Amygdala (tissue), 56 donors: ENCODE results near the gene TMCO6.
"Not testable (repeated sequence)": the region's sequence is repeated elsewhere in the genome, so short reads cannot be mapped to it uniquely, and the experiment has no call there.

Source experiments
- DNase-seq, 56 donors: peaks; one replicate each; lab custom pipeline; 2025; lab: John Stamatoyannopoulos, UW

The TMCO6 gene

DNA sequence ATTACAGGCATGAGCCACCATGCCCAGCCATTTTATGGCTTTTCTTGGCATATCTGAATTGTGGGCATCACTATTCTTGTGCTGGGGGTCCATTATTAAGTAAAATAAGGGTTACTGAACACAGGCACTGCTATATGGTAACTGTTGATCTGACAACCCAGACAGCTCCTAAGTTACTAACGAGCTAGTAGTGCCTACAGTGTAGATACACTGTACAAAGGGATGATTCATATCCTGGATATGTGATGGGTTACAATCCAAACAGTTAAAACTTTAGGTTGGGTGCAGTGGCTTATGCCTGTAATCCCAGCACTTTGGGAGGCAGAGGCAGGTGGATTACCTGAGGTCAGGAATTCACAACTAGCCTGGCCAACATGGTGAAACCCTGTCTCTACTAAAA is 10.5 kb upstream of the TMCO6 start:
- no peak for DNase-seq

DNA sequence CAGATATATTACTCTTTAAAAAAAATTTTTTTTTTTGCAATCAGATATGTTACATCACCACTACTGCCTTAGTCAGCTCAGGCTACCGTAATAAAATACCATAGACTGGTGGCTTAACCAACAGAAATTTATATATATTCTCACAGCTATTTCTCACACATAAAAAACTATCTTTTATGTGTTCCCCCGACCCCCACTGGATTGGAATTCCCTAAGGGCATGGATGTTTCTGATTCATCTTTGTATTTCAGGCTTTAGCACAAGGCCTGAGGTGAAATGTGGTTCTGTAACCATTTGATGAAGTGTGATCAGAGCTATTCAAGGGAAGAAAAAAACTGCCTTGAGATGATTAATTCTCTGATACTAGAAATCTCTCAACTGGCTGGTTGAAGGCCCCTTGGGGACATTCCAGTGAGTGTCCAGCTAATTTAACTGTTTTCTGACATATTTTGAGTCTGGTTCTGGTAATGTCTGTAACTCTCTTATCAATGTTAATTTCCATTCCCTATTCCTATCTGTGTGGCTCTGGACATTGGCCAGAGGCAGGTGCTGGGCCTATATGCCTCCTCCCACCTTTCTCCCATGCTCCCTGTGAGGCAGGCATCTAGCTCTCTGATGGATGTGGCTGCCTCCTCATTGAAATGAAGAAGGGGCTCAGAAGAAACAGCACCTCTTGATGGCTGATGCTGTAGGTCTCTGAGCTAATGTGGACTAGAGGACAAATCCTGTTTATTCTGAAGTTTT is 8.8 kb upstream of the TMCO6 start:
- no peak for DNase-seq

DNA sequence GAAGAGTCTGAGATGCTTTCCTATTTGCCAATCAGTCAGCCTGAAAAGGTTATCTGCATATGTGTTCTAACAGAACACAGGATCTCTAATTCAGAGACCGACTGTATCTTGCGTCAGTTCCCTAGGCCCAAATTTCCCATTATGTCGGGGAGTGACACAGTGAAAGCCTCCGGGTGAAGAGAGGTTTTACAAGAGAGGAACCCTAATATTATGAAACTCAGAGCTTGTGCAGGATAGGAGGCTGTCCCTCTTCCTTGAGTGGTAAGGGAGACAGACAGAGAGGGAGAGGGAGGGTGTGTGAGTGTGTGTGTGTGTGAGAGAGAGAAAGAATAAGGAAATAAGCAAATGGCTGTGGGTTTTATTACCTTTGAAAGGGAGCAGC is 8.2 kb upstream of the TMCO6 start:
- peak in 1 of 56 donors; percentile 3 for DNase-seq

DNA sequence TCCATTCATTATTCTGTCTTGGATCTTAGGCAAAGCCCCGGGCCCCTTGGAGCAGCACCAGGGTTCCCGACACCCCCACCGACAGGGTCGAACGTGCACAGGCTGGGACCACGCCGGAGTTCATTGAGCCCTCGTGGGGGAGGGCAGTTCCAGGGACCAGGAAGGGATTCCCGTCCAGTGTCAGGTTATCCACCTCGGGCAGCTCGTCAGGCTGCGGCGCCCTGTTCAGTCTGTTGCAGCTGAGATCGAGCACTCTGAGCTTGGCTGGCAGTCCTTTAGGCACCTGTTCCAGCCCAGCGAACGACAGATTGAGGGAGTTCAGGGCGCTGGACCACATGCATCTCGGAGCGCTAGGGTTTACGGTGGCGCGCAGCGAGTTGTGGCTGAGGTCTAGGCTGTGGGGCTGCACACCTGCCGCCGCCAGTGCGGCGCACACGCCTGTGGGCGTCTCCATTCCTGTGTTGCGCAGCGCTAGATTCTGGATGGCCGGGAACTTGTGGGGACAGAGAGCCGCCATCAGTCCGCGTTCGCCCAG is 7.4 kb upstream of the TMCO6 start:
- DNase-seq = no peak

DNA sequence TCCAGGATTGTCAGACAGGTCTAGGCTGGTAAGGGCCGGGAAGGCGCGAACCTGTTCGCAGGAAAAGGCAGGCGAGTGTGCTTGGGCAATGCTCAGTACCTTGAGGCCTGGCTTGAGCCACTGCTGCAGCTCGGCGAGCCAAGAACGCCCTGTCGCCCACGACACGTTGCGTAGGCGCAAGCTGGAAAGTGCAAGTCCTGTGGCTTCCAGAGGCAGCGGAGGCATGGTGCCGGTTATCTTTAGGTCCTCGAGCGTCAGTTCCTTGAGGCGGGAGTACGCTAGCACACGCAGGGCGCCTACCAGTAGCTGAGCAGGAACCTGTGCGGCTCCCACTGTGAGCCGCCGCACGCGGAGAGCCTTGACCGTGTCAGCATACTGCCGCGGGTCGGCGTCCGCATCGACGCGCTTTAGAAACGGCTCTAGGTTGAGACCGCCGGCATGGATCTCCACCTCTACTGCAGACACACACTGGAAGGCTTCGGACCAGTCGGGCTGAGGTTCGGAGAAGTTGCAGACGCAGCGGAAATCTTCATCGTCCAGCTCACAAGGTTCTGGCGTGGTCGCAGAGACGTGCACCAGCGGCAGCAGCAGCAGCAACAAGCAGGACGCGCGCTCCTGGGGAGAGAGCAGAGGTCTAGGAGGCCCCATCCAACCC is 6.8 kb upstream of the TMCO6 start:
- peak in 17 of 56 donors; percentile 17 to 59 (median 38) for DNase-seq

DNA sequence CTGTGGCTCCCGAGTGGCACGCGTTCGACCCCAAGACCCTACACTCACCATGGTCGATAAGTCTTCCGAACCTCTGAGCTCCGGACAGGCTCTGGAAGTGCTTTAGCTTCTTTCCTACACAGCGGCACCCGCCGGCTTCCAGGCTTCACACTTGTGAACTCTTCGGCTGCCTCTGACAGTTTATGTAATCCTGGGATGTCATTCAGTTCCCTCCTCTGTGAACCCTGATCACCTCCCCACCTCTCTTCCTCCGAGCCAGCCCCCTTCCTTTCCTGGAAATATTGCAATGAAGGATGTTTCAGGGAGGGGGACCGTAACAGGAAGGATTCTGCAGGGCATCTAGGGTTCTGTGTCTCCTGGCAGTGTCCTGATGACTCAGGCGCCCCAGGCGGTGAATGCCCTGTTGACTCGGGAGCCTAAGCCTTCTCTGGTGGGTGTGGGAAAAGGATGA is 6.2 kb upstream of the TMCO6 start, which contains the start of gene CD14:
Gene CD14 (minus strand): TSS at position 155 of the 451 bp plus-strand sequence. CDS start 104 bp downstream, at position 51.
- peak in 10 of 56 donors; percentile 10 to 53 (median 36) for DNase-seq

DNA sequence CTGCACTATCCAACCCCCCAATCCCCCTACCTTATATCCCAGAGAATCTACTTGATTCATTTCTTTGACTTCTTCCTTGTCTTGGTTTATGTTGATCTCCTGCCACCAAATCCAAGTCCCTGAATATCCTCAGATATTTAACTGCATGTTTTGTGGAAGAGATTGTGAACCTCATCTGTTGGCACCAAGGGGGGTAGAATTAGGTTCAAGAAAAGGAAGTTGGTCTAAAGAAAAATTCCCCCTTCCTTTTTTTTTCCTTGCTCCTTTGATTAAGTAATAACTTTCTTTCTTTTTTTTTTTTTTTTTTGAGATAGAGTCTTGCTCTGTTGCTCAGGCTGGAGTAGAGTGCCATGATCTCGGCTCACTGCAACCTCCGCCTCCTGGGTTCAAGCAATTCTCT is 5.8 kb upstream of the TMCO6 start:
- no peak for DNase-seq

DNA sequence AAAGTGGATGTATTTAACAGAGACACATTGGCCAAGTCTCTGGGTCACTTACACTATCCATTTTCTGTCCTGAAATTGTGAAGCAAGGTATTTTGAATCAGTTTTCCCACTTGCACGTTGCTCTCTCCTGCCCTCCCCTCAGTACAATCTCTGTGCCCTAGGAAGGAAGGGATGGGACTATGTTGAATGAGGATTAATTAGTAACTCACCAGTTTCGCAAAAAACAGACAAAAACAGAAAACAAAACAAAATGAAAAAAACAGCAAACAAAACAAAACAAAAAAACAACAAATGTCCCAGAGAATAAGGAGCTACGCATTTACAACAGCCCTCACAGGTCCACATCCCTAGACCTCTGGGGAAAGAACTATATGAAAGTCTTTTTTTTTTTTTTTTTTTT is 5.1 kb upstream of the TMCO6 start:
- DNase-seq = no peak

DNA sequence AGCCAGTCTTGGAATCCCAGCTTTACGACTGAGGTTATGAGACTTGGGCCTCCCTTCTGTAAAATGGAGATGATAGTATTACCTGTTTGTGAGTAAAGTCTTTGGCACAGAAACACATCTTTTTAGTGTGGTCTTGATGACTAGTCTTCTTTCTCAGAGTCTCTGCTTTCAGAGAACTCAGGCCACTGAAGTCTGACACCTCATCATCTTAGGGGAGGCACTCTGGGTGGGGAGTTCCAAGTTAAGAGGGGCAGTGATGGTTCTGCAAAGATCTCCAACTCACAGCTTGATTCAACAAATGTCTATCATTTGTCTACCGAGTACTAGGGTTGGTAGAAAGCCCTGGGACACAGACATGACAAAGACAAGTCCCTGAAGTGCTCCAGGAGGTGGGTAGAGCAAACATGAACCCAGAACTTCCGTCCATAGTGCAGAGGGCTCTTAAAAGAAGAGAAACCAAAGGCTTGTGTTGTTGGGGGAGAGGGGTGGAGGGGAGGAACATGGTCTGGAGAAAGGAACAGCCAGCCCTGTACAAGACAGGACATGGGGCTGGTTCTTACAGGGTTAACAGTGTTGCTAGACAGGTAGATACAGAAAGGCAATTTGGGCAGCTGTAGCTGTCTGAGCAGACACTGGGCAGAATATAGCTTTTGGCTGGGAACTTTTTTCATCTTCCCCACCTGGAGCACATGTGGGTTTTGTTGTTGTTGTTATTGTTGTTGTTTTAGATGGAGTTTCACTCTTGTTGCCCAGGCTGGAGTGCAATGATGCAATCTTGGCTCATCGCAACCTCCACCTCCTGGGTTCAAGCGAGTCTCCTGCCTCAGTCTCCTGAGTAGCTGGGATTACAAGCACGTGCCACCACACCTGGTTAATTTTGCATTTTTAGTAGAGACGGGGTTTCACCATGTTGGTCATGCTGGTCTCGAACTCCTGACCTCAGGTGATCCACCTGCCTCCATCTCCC is 3.7 kb upstream of the TMCO6 start:
- no peak for DNase-seq

DNA sequence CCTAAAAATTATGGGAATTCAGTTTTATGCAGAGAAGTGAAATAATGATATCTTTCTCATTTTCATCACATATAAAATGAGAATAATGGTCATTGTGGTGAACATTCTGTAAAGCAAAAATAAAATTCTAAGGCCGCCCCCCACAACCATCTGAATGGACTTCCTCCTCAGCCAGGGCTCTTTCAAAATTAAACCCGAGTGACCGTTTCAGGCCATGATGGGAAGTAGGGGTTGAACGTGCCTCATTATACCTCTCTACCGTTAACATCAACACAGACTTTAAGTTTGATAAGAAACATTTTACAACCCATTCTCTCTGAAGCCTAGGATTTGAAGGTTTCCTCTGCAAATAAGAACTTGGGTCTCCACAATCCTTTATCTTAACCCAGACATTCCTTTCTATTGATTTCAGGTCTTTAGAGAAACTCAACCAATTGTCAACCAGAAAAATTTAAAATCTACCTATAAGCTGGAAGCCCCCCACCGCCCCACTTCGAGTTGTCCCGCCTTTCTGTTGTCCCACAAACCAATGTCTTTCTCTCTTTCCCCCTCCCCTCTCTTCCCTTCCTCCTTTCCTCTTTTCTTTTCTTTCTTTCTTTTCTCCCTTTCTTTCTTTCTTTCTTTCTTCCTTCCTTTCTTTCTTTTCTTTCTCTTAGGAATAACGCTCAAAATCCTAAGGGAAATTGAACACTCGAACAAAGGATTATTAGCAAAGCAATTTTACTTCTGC is 1.7 kb upstream of the TMCO6 start:
- DNase-seq = no peak

DNA sequence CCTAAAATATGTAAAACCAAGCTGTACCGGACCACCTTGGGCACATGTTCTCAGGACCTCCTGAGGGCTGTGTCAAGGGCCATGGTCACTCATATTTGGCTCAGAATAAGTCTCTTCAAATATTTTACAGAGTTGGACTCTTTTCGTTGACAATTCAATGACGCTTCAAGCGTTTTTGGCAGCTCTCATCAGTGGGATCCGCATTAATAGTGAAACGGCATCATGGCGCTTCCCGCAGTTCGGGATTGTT is 428 bp upstream of the TMCO6 start:
- not testable (repeated sequence) for DNase-seq

DNA sequence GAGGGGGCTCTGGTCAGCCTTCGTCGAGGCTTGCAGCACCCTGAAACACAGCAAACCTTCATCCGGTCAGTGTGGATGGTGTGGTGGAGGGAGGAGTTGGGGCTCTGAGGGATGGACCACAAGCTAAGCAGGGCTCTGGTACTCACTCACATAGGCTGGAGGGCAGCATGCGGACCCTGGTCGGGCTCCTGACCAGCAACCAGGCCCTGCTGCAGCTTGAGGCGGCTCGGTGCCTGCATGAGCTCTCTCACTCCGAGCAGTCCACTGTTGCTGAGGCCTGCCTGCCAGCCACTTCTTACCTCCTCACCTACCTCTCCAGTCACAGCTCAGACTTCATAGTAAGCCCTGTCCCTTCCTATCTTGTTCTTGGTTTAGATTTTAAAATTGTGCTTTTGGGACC is 2.5 kb downstream of the TMCO6 start:
- DNase-seq = no peak

DNA sequence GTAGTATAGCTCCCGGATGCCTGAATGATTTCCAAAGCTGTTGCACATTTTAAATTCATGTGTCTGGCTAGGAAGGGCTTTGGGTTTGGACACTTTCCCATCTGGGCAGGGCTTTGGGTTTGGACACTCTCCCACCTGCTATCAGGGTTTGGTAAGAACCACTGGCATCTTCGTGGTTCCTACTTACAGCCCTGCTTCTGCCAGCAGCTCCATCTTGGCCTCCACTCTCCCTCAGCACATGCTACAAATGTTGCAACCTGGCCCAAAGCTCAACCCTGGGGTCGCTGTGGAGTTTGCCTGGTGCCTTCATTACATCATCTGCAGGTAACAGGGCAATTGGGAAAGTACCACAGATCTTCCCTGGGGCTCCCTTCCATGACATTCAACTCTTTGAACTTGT is 3.5 kb downstream of the TMCO6 start:
- DNase-seq = no peak

DNA sequence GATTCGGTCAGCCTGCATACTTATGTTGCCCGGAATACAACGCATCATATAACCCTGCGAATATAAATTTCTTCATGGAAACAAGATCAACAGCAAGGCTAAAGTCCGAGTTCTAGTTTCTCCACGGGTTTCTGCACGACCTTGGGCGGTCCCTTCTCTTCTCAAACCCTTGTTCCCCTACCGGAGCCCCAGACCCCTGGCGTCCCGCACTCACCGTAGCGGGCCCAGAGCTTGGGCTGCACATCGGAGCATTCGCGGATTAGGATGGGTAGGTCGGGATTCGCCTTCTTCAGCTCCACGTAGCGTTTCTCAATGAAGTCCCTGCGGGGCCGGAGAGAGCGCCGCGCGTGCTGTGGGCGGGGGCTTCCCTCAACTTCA is 7.8 kb downstream of the TMCO6 start:
- DNase-seq = no peak

DNA sequence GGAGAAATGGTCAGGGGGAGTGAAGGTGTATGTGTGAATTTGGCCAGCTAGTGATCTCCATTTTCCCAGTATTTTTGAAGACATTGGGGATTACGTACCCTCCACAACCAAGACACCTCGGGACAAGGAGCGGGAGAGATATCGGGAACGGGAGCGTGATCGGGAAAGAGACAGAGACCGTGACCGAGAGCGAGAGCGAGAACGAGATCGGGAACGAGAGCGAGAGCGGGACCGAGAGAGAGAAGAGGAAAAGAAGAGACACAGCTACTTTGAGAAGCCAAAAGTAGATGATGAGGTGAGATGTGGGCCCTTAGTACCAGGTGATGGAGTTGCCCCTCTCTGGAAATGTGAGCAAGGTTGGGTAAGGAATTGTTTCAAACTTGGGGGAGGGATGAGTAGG is 19.6 kb downstream of the TMCO6 start:
- no peak for DNase-seq

DNA sequence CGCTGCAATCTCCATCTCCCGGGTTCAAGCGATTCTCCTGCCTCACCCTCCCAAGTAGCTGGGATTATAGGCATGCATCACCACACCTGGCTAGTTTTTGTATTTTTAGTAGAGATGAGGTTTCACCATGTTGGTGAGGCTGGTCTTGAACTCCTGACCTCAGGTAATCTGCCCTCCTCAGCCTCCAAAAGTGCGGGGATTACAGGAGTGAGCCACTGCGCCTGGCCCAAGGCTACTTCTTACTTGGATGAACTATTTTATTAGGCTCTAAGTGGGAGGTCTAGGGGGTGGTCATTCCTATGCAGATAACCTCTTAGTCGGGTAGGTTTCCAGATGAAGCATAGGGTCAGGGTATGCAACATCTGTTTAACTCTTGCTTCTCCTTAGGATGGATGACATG is 21.1 kb downstream of the TMCO6 start:
- DNase-seq = not testable (repeated sequence)

DNA sequence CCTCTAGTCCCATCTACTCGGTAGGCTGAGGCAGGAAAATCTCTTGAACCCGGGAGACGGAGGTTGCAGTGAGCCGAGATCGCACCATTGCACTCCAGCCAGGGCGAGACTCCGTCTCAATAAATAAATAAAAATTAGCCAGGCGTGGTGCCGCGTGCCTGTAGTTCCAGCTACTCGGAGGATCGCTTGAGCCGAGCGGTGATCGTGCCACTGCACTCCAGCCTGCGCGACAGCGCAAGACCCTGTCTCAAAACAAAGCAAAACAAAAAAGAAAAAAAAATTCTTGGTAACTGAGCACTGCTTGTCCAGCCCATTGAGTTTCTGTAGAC is 24.7 kb downstream of the TMCO6 start:
- peak in 2 of 56 donors; percentile 37 to 45 for DNase-seq

DNA sequence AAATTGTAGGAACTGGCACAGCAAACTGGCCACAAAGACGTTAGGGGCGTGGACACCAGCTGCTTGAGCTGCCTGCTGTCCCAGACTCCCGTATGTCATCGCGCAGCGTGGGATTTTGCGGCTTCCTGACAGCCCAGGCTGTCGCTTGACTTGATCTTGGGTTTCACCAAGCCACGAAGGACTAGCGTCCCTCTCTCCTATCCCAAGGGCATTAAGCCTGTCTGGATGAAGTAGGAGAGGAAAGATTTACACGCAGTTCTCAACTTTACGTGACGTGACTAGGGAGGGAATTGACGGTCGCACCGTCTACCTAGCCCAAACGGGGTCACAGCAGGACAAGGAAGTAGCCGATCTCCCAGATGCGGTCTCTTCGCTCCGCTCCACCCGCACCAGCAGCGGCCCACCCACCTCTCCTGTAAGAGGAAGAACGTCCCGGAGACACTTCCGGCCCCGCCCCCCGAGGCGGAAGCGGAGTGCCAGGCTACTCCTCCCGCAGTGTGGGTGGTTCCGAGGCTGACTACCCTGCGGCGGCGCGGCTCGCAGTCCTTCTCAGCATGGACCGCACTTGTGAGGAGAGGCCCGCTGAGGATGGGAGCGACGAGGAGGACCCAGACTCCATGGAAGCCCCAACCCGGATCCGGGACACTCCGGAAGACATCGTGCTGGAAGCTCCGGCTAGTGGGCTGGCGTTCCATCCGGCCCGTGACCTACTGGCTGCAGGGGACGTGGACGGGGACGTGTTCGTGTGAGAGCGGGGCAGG is 25.3 kb downstream of the TMCO6 start, which contains the start of gene WDR55:
Gene WDR55 (plus strand): TSS at position 546 of the 761 bp plus-strand sequence. CDS start 9 bp downstream, at position 555.
- DNase-seq = peak; percentile 64 to 97 (median 91)

DNA sequence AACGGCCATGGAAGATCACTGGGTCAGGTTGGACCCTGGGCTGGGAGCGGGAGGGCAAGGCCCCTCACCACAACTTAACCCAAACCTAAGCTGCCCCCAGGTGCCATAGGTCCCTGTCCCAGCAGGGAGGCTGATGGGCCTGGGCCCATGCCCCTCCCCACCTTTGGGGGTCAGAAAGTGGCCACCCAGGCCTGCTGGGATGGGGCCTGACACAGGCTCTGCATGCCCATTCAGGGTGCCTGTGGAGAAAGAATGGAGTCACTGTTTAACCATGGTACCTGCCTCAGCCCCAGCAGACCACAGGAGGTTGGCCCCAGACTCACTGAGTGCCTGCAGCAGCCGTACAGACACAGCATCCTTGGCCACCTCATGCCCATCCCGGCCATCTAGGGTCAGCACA is 31.8 kb downstream of the TMCO6 start:
- DNase-seq = not testable (repeated sequence)
